ENCODE measurements around the gene BCOR. TPM values are rescaled to one million over a fixed set of nuclear protein-coding genes. Genes with fewer than 3 reads are reported as not detected.

Gene BCOR
- total RNA-seq, 1 experiment from 2014 or later = 134 TPM

- Histone ChIP-seq H3K9ac (ENCODE audit: extremely low read depth, insufficient read length, low read length) (no peak overlapping the region), H3K4me1 (ENCODE audit: insufficient read depth, low read length) (peaks cover 18% of the 10 kb centered on the region; the same call in 1 of the 2 replicates), H4K91ac (ENCODE audit: insufficient read length, low read depth, low read length) (no peak overlapping the region), H2AFZ (ENCODE audit: low read length) (no peak overlapping the region), H2BK20ac (ENCODE audit: low read depth, low read length, poor library complexity, severe bottlenecking) (no peak overlapping the region), H3K23ac (ENCODE audit: insufficient read length, low read depth, low read length) (no peak overlapping the region), H4K8ac (replicated peaks; ENCODE audit: insufficient read length, low read depth, low read length) (no peak overlapping the region), H2BK15ac (ENCODE audit: low read depth, low read length) (no peak overlapping the region), H4K5ac (ENCODE audit: insufficient read length, low read depth, low read length) (no peak overlapping the region), H2BK120ac (ENCODE audit: low read depth, low read length, poor library complexity, severe bottlenecking) (no peak overlapping the region), H3K4ac (ENCODE audit: low read depth, low read length) (no peak overlapping the region), H2AK5ac (ENCODE audit: insufficient read length, low read length) (no peak overlapping the region), H3K27me3 (ENCODE audit: insufficient read depth, low read length) (peaks cover 12% of the 10 kb centered on the region), H3K79me1 (ENCODE audit: insufficient read depth, low read depth, low read length, poor library complexity, severe bottlenecking) (peaks cover 2% of the 10 kb centered on the region), H4K20me1 (ENCODE audit: control insufficient read depth, insufficient read depth, insufficient read length) (no peaks in the 10 kb centered on the region), H3T11ph (ENCODE audit: low read length) (no peak overlapping the region), H3K14ac (ENCODE audit: insufficient read depth, low read length) (no peak overlapping the region), H3K27ac (ENCODE audit: insufficient read length, low read depth, low read length) (no peak overlapping the region), H2BK5ac (ENCODE audit: insufficient read length, low read length) (no peak overlapping the region), H3K4me2 (ENCODE audit: insufficient read depth, insufficient read length, low read length) (no peak overlapping the region), H3K79me2 (ENCODE audit: insufficient read depth, low read length) (no peaks in the 10 kb centered on the region), H3K23me2 (ENCODE audit: insufficient read length, low read depth, low read length, poor library complexity, severe bottlenecking) (peaks cover 21% of the 10 kb centered on the region), H2BK12ac (ENCODE audit: insufficient read length, low read depth, low read length) (no peak overlapping the region), H3K56ac (ENCODE audit: insufficient read length, low read depth, low read length) (no peak overlapping the region), H3K9me3 (ENCODE audit: control insufficient read depth, low read depth, low read length) (no peaks in the 10 kb centered on the region), H3K18ac (ENCODE audit: insufficient read length, low read depth, low read length) (no peak overlapping the region)
- no peak for TF ChIP-seq CTCF (conservative IDR thresholded peaks at IDR 0.05)
- Mint-ChIP-seq H3K27ac (no peak overlapping the region), H3K4me3 (no peak overlapping the region; a peak in 1 of 5 replicates), H3K36me3 (ENCODE audit: insufficient read depth in 1 of 3, low read depth in 3 of 3) (peaks cover 0 to 9% (median 8%) of the 10 kb centered on the region in 3 experiments; a peak in 5 of 7 replicates), H3K4me1 (peaks cover 36 to 48% of the 10 kb centered on the region in 2 experiments), H3K27me3 (ENCODE audit: low read depth) (peaks cover 72% of the 10 kb centered on the region), H3K9me3 (peaks cover 53 to 63% of the 10 kb centered on the region in 2 experiments)
- DNase-seq = no peak
- WGBS (ENCODE audit: extremely low coverage, insufficient read length, low lambda C conversion rate) = no CpG with 5 or more reads among the region's 6 CpGs
Measured at GRCh38 chrX:40142417-40142816, 44.7 kb upstream of the BCOR start.

Measured in H9 (cell line).